Stimulated activated CD4-positive, alpha-beta T cell treated with anti-CD3 and anti-CD28 coated beads, Interleukin-12 subunit alpha, Interleukin-12 subunit beta, amount 100 ng/mL, for 48 hours (primary cell): ENCODE data around the gene CORO1C.

ENCODE experiments used
- DNase-seq, 3 donors: peaks; one replicate each; pipeline ENCODE4 v3.0.0-alpha.2; 2020; ENCODE audit warnings: low read depth in 2 of 3, low spot score in 1 of 3

Gene CORO1C

GRCh38 chr12:108653922-108654321 is 77.4 kb downstream of the CORO1C start:
- DNase-seq: no peak

- no peak for DNase-seq
Measured at GRCh38 chr12:108653082-108653516, 78.2 kb downstream of the CORO1C start.

- DNase-seq: no peak
Measured at GRCh38 chr12:108650083-108650482, 81.2 kb downstream of the CORO1C start.

- no peak for DNase-seq
Measured at GRCh38 chr12:108649669-108650068, 81.6 kb downstream of the CORO1C start.

- no peak for DNase-seq
Measured at GRCh38 chr12:108649126-108649525, 82.2 kb downstream of the CORO1C start.

GRCh38 chr12:108648371-108648770 is 82.9 kb downstream of the CORO1C start:
- DNase-seq: no peak

GRCh38 chr12:108647585-108648287 is 83.6 kb downstream of the CORO1C start:
- no peak for DNase-seq

GRCh38 chr12:108646600-108647579 is 84.4 kb downstream of the CORO1C start:
- no peak for DNase-seq

- no peak for DNase-seq
Measured at GRCh38 chr12:108645686-108646599, 85.4 kb downstream of the CORO1C start.

- DNase-seq: no peak
Measured at GRCh38 chr12:108644811-108645120, 86.6 kb downstream of the CORO1C start.

GRCh38 chr12:108643941-108644810 is 87.1 kb downstream of the CORO1C start:
- DNase-seq: no peak

GRCh38 chr12:108642899-108643654 is 88.2 kb downstream of the CORO1C start:
- DNase-seq: no peak

GRCh38 chr12:108642269-108642870 is 88.9 kb downstream of the CORO1C start:
- no peak for DNase-seq

GRCh38 chr12:108641446-108642268 is 89.7 kb downstream of the CORO1C start:
- no peak for DNase-seq

GRCh38 chr12:108640802-108641445 is 90.4 kb downstream of the CORO1C start:
- DNase-seq: no peak

GRCh38 chr12:108638997-108639822 is 92.1 kb downstream of the CORO1C start:
- no peak for DNase-seq
